Globus pallidus (tissue), 1 donor: ENCODE data around the gene FMNL2.

Source experiments
- DNase-seq: peaks from one replicate; pipeline ENCODE4 v3.0.0-alpha.2; 2015; ENCODE audit warnings: low spot score

Gene FMNL2

DNA sequence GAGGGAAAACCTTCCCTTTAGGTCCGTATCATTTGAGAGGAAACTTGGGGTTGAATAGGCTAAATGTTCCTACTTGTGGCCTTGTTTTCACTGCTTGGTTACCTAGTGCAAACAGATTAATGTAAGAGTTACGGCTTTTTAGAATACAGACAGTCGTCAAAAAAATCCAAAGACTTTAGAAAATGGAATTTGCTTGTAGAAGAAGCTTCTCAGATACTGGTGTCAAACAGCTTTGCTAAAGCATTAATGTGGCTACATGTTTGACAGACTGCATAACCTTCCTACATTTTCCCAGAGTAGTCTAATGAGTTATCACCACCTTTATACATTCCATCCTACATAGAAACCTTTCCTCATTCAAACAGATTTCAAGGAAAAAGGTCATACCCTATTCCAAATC, 114.6 kb downstream of the FMNL2 start:
- DNase-seq, result no peak

DNA sequence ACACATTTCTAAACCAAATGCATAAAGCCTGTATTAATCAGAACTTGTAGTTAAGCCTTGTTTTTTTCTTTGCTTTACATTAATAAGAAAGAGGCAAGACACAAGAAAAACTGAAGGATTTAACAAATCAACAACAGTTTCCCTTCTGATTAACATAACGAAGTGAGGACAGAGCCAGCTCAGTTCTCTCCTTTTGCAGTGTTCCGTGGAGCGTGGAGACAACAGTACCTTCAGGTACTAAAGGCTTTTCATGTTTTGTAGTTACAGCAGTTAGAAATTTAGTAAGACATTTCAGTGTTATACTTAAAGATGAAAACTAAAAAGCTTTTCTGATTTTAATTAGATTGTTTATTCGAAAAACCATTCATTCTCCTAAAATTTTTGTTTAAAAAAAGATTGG, 115.2 kb downstream of the FMNL2 start:
- DNase-seq, result no peak

DNA sequence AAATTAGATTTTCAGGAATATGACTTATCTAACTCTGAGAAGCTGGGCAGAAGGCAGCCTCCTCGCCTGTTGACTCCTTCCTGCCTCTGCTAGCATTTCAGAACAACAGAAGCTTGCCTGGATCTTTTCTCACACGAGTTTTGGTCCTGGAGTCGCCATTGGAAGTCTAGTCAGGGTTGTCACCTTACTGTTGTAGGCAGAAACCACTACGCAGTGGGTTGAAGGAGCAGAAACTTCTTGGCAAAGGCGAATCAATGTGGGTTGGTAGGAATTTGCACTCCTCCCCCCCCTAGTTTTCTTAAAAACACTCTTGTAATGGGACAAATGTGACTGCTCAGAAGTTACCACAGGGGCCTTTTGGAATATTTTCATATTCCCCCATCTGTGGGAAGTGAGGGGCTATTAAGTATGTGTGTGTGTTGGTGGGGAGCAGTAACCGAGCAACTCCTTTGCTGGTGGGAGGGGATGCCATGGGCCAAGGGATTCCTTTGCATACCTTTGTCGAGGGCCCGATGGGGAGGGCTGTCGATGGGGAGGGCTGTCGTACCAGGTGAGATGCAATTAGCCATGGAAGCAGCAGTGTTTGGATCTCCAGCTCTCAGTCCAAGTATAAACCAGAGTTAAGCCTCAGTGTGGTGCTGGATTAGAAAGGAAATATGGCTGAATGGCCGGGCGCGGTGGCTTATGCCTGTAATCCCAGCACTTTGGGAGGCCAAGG, 117.4 kb downstream of the FMNL2 start:
- no peak for DNase-seq

DNA sequence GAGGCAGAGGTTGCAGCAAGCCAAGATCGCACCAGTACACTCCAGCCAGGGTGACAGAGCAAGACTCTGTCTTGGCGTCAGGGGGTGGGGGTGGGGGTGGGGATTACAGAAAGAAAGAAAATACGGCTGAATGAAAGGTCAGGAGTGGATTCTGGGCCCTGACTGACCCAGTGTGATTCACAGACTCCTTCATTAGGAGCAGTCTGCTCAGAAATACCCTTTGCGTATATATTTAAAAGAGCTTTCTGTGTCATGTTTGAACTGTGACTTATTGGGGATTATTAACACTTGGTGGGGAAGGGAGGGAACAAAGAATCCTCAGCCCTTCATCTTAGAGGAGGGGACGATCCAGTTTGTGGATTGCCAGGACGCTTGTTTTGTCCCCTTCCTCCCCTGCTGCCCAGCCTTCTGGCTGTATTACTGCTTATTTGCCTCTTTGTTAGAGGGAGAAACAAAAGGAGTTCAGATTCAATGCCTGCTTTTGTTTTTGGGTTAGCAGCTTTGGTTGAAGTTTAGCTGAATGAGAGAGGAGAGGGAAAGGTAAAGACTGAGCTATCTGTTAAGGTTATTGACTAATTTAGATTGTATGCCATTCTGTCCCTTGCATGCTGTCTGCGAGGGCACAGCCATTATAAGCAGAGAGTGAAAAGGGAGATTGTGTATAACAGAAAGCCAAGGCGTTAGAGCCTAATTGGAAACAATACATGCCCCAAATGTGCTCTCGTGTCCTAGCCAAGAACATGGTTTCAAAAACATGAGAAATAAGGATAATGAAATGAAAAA, 118.3 kb downstream of the FMNL2 start:
- DNase-seq, result peak; percentile 93

DNA sequence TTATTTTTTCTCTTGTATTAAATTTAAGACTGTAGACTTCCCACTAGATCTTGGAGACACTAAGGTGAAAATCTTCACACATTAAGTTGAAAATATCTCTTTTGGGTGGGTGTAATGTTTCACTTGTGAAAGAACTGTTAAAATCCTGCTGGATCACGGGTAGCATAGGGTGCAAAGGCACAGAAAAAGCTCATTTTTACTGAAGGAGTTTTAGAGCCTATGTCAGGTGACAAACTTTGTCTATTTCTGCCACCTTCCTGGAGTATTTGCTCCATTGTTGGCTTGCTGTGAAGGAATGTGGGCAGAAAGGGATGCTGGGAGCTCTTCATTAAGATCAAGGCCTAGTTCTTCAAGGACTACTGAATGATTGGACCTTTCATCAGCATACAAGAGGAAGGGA, 119.4 kb downstream of the FMNL2 start:
- no peak for DNase-seq

DNA sequence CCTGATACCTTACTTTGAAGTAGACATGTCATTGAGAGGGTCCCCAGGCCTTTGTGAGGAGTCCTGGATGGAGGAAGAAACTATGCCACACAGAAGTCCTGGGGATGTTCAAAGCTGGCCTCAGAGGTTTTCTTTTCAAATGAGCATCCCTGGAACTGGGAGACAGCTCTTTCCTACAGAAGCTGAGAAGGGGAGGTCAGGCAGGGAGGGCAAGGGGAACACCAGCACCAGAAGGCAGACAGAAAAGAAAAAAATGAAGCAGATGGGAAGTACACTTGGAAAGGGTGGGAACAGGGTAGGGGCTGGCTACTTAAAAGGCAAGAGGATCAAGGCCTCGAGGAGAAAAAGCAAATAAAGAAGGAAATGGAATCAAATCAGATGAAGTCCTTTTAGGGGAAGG, 120.0 kb downstream of the FMNL2 start:
- DNase-seq, result no peak

DNA sequence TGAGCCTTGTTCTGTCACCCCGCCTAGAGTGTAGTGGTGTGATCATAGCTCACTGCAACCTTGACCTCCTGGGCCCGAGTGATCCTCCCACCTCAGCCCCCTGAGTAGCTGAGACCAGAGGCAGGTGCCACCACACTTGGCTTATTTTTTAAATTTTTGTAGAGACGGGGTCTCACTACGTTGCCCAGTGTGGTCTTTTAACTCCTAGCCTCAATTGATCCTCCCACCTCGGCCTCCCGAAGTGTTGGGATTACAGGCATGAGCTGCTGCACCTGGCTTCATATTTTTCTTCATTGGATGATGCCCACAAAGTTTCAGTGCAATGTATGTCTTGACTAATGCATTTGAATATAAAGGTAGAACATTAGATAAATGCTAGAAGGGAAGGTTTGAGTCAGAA, 120.8 kb downstream of the FMNL2 start:
- no peak for DNase-seq

DNA sequence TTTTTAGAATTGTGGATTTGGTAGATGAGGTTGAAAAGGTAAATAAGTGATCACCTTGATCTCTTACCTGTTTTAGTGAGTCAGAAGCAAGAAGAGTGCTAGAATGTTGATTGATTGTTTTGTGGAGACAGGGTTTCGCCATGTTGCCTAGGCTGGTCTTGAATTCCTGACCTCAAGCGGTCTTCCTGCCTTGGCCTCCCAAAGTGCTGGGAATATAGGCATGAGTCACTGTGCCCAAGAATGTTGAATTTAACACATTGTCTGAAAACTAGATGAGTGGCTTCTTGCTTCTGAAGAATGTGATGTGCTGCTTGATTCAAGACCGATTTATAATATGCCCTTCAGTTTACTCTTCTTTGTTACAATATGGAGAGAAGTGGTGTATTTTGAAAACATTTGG, 121.3 kb downstream of the FMNL2 start:
- no peak for DNase-seq

DNA sequence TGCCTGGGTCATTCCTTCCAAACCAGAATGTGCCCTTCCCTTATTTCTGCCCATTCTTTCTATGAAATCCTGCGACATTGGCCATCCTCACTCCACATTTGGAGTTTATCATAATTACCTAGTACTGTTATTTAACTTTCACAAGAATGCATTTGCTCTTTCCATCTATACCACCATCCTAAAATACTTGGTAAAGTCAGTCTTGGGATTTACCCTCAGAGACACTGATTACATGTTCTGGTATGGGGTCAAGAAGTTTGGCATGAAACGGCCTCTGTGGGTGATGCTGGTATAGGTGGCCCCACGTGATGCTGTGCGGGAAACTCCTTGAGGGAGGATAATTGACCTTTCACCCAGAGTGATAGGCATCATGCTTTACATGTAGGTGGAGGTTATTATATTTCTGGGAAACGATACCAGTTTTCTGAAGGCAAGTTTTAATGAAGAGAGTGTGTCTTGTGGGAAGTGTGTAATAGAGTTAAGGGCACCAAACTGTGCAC, 123.5 kb downstream of the FMNL2 start:
- DNase-seq, result no peak

DNA sequence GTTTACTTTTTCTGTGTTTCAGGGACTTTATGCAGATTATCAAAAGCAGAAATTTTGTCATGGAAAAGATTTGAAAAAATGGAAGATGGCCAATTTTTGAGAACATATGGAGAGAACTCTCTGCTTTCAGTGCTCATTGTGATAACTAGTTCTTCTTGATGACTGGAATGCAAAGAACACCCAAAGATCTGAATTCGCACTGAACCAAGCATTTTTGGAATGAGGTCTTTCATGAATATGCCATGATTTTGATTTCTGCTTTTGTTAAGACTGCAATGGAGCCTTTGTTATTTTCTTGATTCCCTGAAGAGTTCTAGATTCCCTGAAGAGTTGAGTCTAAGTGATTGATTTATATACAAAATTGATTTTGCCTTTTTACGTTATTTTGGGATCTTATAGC, 124.1 kb downstream of the FMNL2 start:
- DNase-seq, result no peak

DNA sequence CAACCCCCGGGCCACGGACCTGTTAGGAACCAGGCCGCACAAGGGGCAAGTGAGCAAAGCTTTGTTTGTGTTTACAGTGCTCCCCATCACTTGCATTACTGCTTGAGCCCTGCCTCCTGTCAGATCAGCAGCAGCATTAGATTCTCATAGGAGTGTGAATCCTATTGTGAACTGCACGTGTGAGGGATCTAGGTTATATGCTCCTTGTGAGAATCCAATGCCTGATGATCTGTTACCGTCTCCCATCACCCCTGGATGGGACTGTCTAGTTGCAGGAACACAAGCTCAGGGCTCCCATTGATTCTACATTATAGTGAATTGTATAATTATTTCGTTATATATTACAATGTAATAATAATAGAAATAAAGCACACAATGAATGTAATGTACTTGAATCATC, 125.6 kb downstream of the FMNL2 start:
- no peak for DNase-seq

DNA sequence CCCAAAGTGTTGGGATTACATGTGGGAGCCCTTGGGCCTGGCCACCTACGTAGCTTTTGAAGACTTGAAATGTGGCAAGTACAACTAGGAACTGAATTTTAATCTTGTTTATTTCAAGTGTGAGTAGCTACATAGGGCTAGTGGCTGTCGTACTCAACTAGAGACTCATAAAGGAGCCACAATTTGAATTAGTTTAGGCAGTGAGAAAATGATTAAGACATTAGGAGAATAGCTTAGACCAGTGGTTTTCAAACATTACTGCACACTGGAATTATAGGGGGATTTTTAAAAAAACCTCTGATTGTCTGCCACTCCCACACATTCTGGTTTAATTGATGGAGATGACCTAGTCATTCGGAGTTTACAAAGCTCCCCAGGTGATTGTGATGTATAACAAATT, 127.1 kb downstream of the FMNL2 start:
- DNase-seq, result no peak

DNA sequence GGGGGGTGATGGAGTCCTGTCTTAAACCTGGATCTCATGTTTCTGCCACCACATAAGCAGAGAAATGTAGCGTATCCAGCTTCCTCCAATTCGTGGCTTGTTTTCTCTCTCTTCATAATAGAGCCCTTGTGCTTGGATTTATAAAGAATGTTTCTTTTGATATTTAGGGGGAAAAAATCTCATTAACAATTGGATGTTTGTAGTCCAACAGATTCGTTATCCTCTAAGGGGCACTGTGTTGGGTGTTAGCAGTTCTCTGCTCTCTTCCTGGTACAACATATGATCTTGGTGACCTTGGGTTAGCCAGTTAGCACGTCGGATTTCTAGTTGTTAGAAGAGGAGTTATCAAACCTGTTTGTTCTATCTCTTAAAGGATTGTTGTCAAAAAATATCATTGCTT, 127.8 kb downstream of the FMNL2 start:
- DNase-seq, result peak; percentile 97

DNA sequence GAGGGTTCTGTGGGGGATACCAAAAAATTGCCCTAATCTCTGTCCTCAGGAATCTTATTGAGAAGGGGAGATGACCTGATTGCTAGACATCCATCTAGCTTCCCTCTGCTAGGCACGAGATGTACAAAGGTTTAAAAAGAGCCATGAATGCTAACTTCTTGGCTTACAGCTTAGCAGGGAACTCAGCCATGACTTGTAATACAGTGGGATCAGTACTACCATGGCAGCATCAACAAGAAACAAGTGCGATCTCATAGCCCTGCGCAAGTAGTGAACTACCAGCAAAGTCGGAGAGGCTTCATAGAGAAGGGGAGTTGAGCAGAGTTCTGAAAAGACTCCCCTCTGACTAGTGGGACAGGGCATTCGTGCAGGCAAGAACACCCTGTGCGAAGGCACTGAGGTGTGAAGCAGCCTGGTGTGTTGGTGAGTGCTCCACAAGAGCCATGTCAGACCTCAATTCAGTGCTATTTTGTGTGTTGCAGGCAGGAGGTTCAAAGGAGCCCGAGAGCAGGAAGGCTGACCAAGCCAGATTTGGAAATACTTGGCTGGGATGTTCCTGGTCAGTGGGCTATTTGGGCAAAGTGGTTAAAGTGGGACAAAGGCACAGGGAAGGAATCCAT, 130.0 kb downstream of the FMNL2 start:
- no peak for DNase-seq

DNA sequence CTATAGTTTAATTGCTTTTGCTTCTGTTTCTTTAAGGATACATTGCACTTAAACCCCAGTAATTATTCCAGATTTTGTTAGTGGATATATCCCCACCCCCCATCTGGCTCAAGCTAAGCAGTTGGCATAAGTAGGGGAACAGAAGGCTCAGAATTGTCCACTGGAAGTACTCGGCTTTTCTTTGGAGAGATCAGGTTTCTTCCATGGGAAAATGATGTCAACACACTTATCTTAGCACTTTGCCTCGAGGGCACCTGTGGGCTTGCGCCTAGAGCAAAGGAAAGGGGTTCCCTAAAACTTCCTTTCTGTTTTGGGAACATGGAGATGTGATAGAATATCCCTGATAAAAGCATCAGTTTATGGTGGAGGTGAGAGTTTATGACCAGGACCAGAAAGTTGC, 130.6 kb downstream of the FMNL2 start:
- DNase-seq, result no peak

DNA sequence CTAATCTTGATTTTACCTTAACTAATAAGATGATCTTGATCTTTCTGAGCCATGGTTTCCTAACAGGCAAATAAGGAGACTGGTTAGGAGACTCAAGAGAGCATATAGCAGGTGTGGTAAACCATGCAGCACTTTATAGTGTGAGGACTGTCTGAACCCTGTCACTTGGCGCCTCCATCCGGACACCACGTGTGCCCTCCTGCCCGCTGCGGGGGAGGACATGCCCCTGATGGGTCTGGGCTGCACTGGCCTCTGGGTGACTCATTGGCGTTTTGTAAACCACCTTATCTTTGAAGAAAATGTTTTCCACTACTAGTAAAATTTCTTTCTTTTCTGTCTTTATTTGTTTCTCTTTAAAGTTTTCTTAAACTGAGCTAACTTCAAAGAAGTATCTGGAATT, 131.1 kb downstream of the FMNL2 start:
- no peak for DNase-seq

DNA sequence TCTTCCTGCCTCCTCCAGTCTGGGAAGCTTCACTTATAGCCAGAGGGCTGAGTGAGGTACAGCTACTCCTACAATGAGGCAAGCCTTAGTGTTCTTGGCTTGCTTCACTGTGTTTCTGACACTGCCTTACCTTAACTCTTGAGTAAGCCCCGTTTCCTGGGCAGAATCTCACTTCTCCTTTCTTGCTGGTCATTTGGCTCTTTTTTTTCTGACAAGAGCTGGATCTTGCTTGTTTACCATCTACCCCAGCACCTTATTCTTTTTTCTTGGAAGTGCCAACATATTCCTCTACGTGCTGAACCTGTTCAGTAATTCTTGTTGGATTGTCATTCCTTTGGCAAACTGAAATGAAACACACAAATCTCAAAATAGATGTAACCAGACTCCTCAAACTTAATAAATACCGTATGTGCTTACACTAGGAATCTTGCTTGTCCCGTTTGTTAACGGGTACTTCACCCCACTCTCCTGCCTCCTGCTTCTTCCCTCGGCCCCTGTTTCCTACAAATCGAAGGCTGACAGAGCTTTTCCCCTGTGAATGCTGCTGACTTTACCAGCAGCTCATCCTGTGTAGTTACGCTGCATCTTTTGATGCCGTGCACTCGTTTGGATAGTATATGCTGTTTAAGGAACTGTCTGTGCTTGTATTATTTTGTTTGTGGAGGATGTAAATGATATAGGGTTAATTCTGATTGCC, 132.2 kb downstream of the FMNL2 start:
- no peak for DNase-seq

DNA sequence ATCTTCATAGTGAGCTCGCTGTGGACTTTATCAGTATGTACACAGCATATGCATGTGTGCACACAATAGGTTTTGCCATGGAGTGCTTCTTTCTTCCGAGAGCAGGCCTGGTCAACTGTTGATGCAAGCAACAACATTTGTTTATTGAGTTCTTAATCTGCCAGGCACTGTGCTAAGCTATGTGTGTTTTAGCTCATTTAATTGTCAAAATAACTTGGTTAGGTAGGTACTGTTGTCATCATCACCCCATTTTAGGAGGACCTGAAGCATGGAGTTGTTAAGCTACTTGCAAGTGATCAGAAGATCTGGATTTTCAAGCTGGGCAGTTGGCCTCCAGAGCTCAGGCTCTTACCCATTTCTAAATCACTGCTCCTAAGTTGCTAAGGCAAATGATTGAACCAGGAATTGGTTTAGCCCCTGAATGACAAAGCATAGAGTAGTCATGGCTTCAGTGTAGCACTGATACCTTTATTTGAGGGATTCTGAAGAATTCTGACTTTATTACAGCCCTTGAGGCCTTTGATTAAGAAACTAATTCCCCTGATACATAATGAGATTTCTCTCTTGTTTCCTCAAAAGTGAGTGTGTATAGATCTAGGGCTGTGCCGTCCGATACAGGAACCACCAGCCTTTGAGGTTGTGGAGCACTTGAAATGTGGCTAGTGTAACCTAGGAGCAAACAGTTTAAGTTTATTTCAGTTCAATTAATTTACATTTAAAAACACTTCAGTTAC, 132.9 kb downstream of the FMNL2 start:
- no peak for DNase-seq

DNA sequence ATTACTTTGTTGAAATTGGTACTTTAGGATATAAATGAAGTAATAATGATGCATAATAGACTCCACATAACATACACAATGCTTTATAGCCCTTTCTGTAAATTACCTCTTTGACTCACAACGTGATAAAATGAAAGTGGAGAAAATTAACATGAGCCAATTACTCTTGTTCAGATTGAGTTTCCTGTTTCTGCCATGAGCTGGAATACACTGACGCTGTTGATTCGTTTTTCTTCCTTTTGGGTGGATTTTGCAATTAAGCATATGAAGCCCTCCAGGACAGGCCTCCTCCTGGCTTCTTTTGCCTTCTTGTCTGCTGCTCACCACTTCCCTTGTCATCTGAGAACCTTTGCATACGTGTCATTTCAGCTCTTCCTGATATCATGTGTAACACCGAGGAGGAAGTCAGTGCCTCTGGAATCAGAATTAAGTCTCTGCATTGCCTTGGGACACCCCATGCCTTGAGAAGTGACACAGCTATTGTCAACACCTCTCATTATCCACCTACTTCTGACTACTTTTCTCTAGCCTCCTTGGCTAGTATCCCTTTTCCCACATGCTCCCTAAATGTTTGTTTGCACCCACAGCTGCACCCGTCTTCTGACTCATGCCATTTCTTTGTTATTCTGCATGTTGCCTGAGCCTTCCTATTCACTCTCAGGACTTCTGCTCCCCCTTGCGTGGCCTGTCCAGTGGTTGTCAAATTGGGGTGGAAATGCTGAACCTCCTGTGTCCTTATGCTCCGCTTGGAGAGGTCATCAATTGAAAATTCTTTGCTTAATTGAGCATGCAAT, 134.1 kb downstream of the FMNL2 start:
- peak; percentile 70 for DNase-seq

DNA sequence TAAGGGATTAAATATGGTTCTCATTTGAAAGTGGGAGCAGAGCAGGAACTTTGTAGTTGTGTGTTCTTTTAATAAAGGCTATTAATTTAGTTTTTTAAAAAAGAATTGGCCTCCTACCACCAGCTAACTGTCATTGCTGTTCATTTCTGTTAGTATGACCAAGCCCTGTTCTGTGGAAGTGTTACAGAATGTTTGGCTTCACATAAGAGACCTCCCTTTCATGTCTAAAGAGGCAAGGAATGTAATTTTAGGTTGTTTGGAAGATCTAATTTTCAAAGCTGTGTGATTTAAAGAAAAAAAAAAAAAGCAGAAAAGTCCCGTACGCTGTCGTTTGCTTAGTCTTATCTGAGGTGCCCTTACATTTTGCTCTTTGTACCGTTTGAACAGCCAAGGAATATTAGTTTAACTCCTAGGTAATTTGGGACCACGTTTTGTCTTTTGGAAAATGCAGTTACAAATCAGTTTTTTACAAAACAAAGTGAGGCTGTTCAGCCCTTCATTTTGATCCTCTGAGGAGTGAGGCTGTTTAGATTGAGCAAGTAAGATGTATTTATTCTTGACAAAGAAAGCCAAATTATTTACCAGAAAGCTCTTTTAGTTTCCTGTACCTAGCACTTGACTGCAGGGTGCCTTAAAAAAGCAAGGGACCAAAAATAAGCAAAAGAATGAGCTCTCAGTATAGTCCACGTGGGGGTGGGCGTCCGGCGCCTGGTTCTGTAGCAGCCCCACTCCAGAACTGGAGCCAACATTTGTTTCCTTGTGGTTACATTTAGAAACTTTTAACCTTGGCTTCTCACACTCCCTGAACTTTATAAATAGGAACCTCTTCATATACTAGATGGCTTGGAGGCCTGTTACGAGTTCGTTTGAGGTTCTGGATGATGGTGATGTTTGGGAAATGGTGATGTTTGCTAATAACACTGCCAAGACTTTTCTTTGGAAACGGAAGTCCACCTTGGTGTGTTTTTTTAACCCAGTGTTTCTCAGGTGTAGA, 136.2 kb downstream of the FMNL2 start:
- no peak for DNase-seq
